OCI-LY1 (cell line): ENCODE results near the gene TM2D3.

Source experiments
- H2AFZ ChIP-seq: fragments of 200-600 bp; sonication (generic), shearing (Covaris generic); 2 replicates; pipeline ENCODE4 v1.6.0; 2014; ENCODE audit warnings: antibody characterized with exemption, mild to moderate bottlenecking, low read length
- H3F3A ChIP-seq: fragments of 200-600 bp; sonication (generic), shearing (Covaris generic); 2 replicates; pipeline ENCODE4 v1.6.0; 2014; ENCODE audit warnings: mild to moderate bottlenecking, antibody characterized with exemption, low read length, moderate library complexity; ENCODE audit not compliant: insufficient read depth
- H3K27ac ChIP-seq: fragments of 200-600 bp; sonication (generic); 2 replicates; pipeline ENCODE4 v1.5.1; 2014; ENCODE audit warnings: low read length, mixed run types, mild to moderate bottlenecking, low read depth; ENCODE audit not compliant: poor library complexity, severe bottlenecking
- H3K27me3 ChIP-seq: fragments of 200-600 bp; sonication (generic); 2 replicates; pipeline ENCODE4 v1.6.0; 2014; ENCODE audit warnings: antibody characterized with exemption, mild to moderate bottlenecking, low read length, moderate library complexity; ENCODE audit not compliant: insufficient read depth
- H3K36me3 ChIP-seq: fragments of 200-600 bp; sonication (generic); 2 replicates; pipeline ENCODE4 v1.6.1; 2014; ENCODE audit warnings: mild to moderate bottlenecking, antibody characterized with exemption, low read length, moderate library complexity, mixed read lengths; ENCODE audit not compliant: insufficient read depth
- H3K4me1 ChIP-seq: fragments of 200-600 bp; sonication (generic); 2 replicates; pipeline ENCODE4 v1.5.1; 2014; ENCODE audit warnings: mild to moderate bottlenecking, low read length, moderate library complexity; ENCODE audit not compliant: insufficient read depth, severe bottlenecking
- H3K4me2 ChIP-seq: fragments of 200-600 bp; sonication (generic), shearing (Covaris generic); 2 replicates; pipeline ENCODE4 v1.6.1; 2014; ENCODE audit warnings: low read length
- H3K4me3 ChIP-seq: fragments of 200-600 bp; sonication (generic); 2 replicates; pipeline ENCODE4 v1.5.1; 2014; ENCODE audit warnings: low read length, low read depth, mild to moderate bottlenecking, mixed read lengths; ENCODE audit not compliant: poor library complexity, severe bottlenecking
- H3K79me2 ChIP-seq: fragments of 200-600 bp; shearing (Covaris generic); 2 replicates; pipeline ENCODE4 v1.6.1; 2016; ENCODE audit warnings: mixed run types, low read length, mixed read lengths; ENCODE audit not compliant: insufficient read depth
- H3K9ac ChIP-seq: fragments of 200-600 bp; sonication (generic), shearing (Covaris generic); 2 replicates; pipeline ENCODE4 v1.6.1; 2014; ENCODE audit warnings: mild to moderate bottlenecking, low read length, mixed read lengths
- H3K9me2 ChIP-seq: fragments of 200-600 bp; sonication (generic), shearing (Covaris generic); 2 replicates; pipeline ENCODE4 v1.6.1; 2014; ENCODE audit warnings: low read depth, mild to moderate bottlenecking, low read length, mixed read lengths
- H3K9me3 ChIP-seq: fragments of 200-600 bp; shearing (Covaris generic); 2 replicates; pipeline ENCODE4 v1.6.1; 2014; ENCODE audit warnings: low read length, mixed read lengths
- H4K20me1 ChIP-seq: fragments of 200-600 bp; sonication (generic), shearing (Covaris generic); 2 replicates; pipeline ENCODE4 v1.6.0; 2016; ENCODE audit warnings: mild to moderate bottlenecking, low read length; ENCODE audit not compliant: insufficient read depth
- CTCF ChIP-seq: fragments of 200-600 bp; sonication (generic), shearing (Covaris generic); IDR thresholded peaks from 2 replicates; pipeline ENCODE4 v1.5.1; 2017; ENCODE audit warnings: mild to moderate bottlenecking, antibody characterized with exemption, low read length, moderate library complexity, mixed read lengths
- EZH2 ChIP-seq: fragments of 200-600 bp; sonication (generic), shearing (Covaris generic); IDR thresholded peaks from 2 replicates; pipeline ENCODE4 v1.8.0; 2017; ENCODE audit warnings: borderline replicate concordance, mixed run types, mild to moderate bottlenecking, antibody characterized with exemption, low read length, moderate library complexity, mixed read lengths

Gene TM2D3

GRCh38 chr15:101625980-101626379 is 26.2 kb downstream of the TM2D3 start:
- H3K9me2 ChIP-seq, result no peaks in the 10 kb centered on the region
- no peaks in the 10 kb centered on the region for H3K79me2 ChIP-seq
- no peak overlapping the region for H2AFZ ChIP-seq
- no peak overlapping the region for H3K4me3 ChIP-seq
- H3F3A ChIP-seq, result no peaks in the 10 kb centered on the region
- H3K9ac ChIP-seq, result no peak overlapping the region
- no peaks in the 10 kb centered on the region for H3K36me3 ChIP-seq
- H3K27me3 ChIP-seq, result no peaks in the 10 kb centered on the region
- no peaks in the 10 kb centered on the region for H4K20me1 ChIP-seq
- no peaks in the 10 kb centered on the region for H3K4me1 ChIP-seq
- no peak for TF ChIP-seq CTCF
- no peak for TF ChIP-seq EZH2
- no peak overlapping the region for H3K27ac ChIP-seq
- H3K4me2 ChIP-seq, result no peak overlapping the region
- H3K9me3 ChIP-seq, result no peaks in the 10 kb centered on the region

GRCh38 chr15:101625184-101625583 is 27.0 kb downstream of the TM2D3 start:
- Histone ChIP-seq H3K9me3 (no peaks in the 10 kb centered on the region), H3K9ac (no peak overlapping the region), H3K4me1 (no peaks in the 10 kb centered on the region), H3F3A (no peaks in the 10 kb centered on the region), H3K79me2 (no peaks in the 10 kb centered on the region), H2AFZ (no peak overlapping the region), H3K27me3 (no peaks in the 10 kb centered on the region), H3K4me2 (no peak overlapping the region), H4K20me1 (no peaks in the 10 kb centered on the region), H3K9me2 (no peaks in the 10 kb centered on the region), H3K27ac (no peak overlapping the region), H3K4me3 (no peak overlapping the region), H3K36me3 (no peaks in the 10 kb centered on the region)
- TF ChIP-seq EZH2 (no peak), CTCF (no peak)

GRCh38 chr15:101623367-101624304 is 28.5 kb downstream of the TM2D3 start:
- no peaks in the 10 kb centered on the region for H3F3A ChIP-seq
- no peaks in the 10 kb centered on the region for H4K20me1 ChIP-seq
- no peaks in the 10 kb centered on the region for H3K79me2 ChIP-seq
- H3K4me1 ChIP-seq, result no peaks in the 10 kb centered on the region
- no peak overlapping the region for H3K9ac ChIP-seq
- no peak overlapping the region for H2AFZ ChIP-seq
- no peaks in the 10 kb centered on the region for H3K27me3 ChIP-seq
- no peak overlapping the region for H3K27ac ChIP-seq
- H3K9me3 ChIP-seq, result no peaks in the 10 kb centered on the region
- H3K4me2 ChIP-seq, result no peak overlapping the region
- no peaks in the 10 kb centered on the region for H3K36me3 ChIP-seq
- no peak overlapping the region for H3K4me3 ChIP-seq
- TF ChIP-seq EZH2 (no peak), CTCF (no peak)
- no peaks in the 10 kb centered on the region for H3K9me2 ChIP-seq
